ENCODE results near the gene C2orf68. TPM values are rescaled to one million over a fixed set of nuclear protein-coding genes. Genes with fewer than 3 reads are reported as not detected.

C2orf68 gene
- total and polyA plus RNA-seq, 4 donors = 7.6 to 20.9 (median 11.6) TPM

- 3% methylated on average over 64 of the region's 64 CpGs for WGBS
- peak within 1 kb of the TSS; percentile 90 to 91 for H3K9ac ChIP-seq (ENCODE audit: low read depth in 1 of 2, low read length in 2 of 2)
- H3K27ac ChIP-seq (ENCODE audit: low read depth in 1 of 2, low read length in 2 of 2) = peak within 1 kb of the TSS; percentile 81 to 84
- peaks cover 0 to 8% (median 3%) of the 10 kb centered on the region in 4 donors for H3K36me3 ChIP-seq (ENCODE audit: control insufficient read depth in 4 of 4, insufficient read depth in 3 of 4, low read depth in 1 of 4, low read length in 3 of 4)
- TF ChIP-seq MAX (IDR thresholded peaks at IDR 0.05) (peak; percentile 66), YY1 (IDR thresholded peaks at IDR 0.05) (peak; percentile 95), HNF4G (IDR thresholded peaks at IDR 0.05) (peak; percentile 56), SP1 (IDR thresholded peaks at IDR 0.05) (peak; percentile 79), TAF1 (conservative IDR thresholded peaks at IDR 0.05) (peak; percentile 89), HNF4A (conservative IDR thresholded peaks at IDR 0.05) (peak; percentile 69 to 75), NR2F2 (IDR thresholded peaks at IDR 0.05) (peak; percentile 70), RXRA (IDR thresholded peaks at IDR 0.05) (peak; percentile 61 to 79), FOXA2 (IDR thresholded peaks at IDR 0.05) (no peak), ZBTB33 (IDR thresholded peaks at IDR 0.05) (peak; percentile 89), FOXA1 (IDR thresholded peaks at IDR 0.05) (peak; percentile 11), JUND (IDR thresholded peaks at IDR 0.05) (peak; percentile 42 to 66), EGR1 (IDR thresholded peaks at IDR 0.05; ENCODE audit: low read depth in 2 of 2) (peak in 1 of 2 donors; percentile 26), RAD21 (IDR thresholded peaks at IDR 0.05) (peak; percentile 57 to 73), GABPA (IDR thresholded peaks at IDR 0.05 in 1 of 2, conservative IDR thresholded peaks at IDR 0.05 in 1 of 2) (peak in 1 of 2 donors; percentile 76)
- TF ChIP-seq, protein P1, sequence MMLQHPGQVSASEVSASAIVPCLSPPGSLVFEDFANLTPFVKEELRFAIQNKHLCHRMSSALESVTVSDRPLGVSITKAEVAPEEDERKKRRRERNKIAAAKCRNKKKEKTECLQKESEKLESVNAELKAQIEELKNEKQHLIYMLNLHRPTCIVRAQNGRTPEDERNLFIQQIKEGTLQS (IDR thresholded peaks at IDR 0.05) = no peak
- TF ChIP-seq, protein P2, sequence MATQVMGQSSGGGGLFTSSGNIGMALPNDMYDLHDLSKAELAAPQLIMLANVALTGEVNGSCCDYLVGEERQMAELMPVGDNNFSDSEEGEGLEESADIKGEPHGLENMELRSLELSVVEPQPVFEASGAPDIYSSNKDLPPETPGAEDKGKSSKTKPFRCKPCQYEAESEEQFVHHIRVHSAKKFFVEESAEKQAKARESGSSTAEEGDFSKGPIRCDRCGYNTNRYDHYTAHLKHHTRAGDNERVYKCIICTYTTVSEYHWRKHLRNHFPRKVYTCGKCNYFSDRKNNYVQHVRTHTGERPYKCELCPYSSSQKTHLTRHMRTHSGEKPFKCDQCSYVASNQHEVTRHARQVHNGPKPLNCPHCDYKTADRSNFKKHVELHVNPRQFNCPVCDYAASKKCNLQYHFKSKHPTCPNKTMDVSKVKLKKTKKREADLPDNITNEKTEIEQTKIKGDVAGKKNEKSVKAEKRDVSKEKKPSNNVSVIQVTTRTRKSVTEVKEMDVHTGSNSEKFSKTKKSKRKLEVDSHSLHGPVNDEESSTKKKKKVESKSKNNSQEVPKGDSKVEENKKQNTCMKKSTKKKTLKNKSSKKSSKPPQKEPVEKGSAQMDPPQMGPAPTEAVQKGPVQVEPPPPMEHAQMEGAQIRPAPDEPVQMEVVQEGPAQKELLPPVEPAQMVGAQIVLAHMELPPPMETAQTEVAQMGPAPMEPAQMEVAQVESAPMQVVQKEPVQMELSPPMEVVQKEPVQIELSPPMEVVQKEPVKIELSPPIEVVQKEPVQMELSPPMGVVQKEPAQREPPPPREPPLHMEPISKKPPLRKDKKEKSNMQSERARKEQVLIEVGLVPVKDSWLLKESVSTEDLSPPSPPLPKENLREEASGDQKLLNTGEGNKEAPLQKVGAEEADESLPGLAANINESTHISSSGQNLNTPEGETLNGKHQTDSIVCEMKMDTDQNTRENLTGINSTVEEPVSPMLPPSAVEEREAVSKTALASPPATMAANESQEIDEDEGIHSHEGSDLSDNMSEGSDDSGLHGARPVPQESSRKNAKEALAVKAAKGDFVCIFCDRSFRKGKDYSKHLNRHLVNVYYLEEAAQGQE (IDR thresholded peaks at IDR 0.05) = peak; percentile 82
- TF ChIP-seq, protein P3, sequence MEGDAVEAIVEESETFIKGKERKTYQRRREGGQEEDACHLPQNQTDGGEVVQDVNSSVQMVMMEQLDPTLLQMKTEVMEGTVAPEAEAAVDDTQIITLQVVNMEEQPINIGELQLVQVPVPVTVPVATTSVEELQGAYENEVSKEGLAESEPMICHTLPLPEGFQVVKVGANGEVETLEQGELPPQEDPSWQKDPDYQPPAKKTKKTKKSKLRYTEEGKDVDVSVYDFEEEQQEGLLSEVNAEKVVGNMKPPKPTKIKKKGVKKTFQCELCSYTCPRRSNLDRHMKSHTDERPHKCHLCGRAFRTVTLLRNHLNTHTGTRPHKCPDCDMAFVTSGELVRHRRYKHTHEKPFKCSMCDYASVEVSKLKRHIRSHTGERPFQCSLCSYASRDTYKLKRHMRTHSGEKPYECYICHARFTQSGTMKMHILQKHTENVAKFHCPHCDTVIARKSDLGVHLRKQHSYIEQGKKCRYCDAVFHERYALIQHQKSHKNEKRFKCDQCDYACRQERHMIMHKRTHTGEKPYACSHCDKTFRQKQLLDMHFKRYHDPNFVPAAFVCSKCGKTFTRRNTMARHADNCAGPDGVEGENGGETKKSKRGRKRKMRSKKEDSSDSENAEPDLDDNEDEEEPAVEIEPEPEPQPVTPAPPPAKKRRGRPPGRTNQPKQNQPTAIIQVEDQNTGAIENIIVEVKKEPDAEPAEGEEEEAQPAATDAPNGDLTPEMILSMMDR (IDR thresholded peaks at IDR 0.05; ENCODE audit: low read depth, low read length, missing input control) = no peak
- H3K27me3 ChIP-seq (ENCODE audit: control insufficient read depth in 4 of 4, insufficient read depth in 4 of 4, low read length in 3 of 4) = no peaks in the 10 kb centered on the region
- peak; percentile 95 for DNase-seq (ENCODE audit: low spot score)
- H3K4me1 ChIP-seq (ENCODE audit: control insufficient read depth in 4 of 4, insufficient read depth in 4 of 4, low read length in 3 of 4) = peaks cover 11 to 21% (median 19%) of the 10 kb centered on the region in 4 donors
- peak within 1 kb of the TSS; percentile 82 to 97 (median 91) for H3K4me3 ChIP-seq (ENCODE audit: low read depth in 1 of 3, low read length in 3 of 3)
- H3K9me3 ChIP-seq (ENCODE audit: control insufficient read depth in 4 of 4, low read length in 3 of 4) = no peaks in the 10 kb centered on the region
Observed at GRCh38 chr2:85561280-85562212, 50.3 kb downstream of the C2orf68 start, which contains the start of gene GGCX. TSS of gene GGCX (minus strand) at chr2:85561493. CDS start at chr2:85561428, 65 bp downstream.

All from liver (tissue), 9 donors.